ENCODE data around the gene KAT14.
"Not testable (repeated sequence)": the region's sequence is repeated elsewhere in the genome, so short reads cannot be mapped to it uniquely, and the experiment has no call there.

KAT14 gene

DNA sequence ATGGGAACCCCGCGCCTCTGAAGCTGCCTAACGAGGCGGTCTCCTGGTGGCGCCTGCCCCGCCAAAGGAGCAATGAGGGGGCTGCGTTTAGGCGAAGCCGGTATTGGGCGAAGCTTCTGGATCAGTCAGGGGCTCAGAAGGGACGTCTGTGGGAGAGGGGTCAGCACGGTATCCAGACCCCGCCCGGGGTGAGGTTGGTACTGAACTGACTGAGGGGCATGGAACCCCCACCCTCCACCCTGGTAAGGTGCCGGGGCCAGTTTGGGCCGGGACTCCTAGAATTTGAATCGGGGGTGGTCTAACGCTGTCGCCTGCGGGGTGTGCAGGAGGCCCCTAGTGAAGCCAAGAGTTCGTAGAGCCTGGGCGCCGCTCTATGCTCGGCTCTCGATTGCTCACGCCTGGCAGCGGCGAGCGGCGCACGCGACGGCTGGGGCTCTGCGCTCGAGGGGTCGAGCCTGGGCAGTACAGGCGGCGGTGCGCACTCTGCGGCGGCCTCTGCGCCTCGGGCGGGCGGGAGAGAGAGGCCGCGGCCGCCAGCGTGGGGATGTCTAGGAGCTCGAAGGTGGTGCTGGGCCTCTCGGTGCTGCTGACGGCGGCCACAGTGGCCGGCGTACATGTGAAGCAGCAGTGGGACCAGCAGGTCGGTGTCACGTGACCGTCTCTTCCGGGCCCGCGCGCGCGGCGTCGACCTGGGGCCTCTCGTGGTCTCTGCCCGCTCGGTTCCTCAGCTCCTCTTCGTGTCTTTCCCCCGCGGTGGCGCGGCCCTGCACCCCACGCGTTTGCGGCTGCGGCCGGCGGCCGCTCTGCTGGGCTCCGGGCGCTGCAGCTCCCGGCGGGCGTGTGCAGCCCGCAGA lies at the start of gene KAT14, which contains the start of gene PET117:
Gene KAT14 (plus strand): TSS at position 452 of the 854 bp plus-strand sequence. CDS start 4,798 bp downstream, outside the sequence.
Gene PET117 (plus strand): TSS at position 452 of the 854 bp plus-strand sequence. CDS start 93 bp downstream, at position 545.
- DNase-seq = peak; percentile 94

DNA sequence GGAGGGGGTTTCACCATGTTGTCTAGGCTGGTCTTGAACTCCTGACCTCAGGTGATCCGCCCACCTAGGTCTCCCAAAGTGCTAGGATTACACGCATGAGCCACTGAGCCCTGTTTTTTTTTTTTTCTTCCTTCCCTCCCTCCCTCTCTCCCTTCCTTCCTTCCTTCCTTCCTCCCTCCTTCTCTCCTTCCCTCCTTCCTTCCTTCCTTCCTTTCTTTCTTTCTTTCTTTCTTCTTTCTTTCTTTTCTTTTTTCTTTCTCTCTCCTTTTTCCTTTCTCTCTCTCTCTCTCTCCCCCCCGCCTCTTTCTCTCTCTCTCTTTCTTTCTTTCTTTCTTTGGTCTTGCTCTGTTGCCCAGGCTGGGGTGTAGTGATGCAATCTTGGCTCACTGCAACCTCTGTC lies 49.4 kb upstream of the KAT14 start:
- DNase-seq = not testable (repeated sequence)

- DNase-seq = not testable (repeated sequence)
Observed at GRCh38 chr20:18088841-18089240, 48.8 kb upstream of the KAT14 start.

DNA sequence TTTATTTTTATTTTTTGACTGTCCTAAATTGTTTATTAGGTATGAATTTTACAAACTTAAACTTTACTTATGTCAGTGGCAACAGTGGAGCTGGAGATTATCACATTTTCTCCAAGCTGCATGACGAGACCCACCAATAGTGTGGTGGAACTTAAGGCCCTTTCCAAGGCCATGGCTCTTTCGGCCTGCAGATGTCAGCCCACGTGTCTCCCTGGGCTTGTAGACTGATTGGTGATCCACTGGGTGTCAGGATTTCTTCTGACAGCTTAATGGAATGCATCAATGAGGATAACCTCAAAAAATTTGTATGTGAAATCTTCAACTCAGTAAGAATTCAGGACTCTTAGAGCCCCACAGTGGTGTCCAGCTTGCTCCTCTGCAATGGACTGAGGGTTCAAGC lies 47.6 kb upstream of the KAT14 start:
- no peak for DNase-seq

GRCh38 chr20:18090477-18090876 lies 47.2 kb upstream of the KAT14 start:
- DNase-seq = no peak

- DNase-seq = no peak
Observed at GRCh38 chr20:18091623-18092022, 46.0 kb upstream of the KAT14 start.

DNA sequence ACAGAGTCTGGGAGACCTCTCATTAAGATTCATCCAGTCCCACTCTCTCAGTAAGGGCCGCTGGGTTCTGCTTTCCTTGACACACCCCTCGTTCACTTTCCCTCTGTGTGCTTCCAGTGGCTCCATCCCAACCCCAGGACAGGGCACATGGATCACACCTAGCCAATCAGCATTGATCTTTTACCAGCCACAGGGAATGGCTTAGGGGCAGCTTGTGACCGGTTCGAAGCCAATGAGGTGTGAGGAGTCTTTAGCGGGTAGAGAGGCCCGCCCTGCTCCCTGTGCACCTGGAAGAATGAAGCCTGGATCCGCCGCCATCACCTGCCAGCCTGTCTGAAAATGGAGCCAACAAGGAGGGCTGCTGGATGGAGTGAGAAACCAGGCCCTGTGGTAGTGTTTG lies 44.8 kb upstream of the KAT14 start:
- DNase-seq = no peak

DNA sequence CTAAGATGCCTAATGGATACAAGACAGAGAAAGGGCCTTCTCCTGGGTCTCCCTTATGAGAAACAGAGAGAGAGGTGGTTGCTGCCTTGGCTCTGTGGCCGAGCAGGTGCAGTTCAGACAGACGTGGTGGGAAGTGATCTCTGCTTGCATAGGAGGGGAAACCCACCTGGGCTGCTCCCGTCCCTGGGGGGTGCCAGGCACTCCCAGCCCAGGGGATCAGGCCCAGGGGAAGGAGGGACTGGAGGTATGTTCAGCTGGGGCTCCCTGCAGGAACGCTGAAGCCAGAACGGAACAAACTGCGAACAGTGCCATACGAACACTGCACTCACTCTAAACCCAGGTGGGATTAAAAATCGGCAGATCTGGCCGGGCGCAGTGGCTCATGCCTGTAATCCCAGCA lies 44.3 kb upstream of the KAT14 start:
- DNase-seq = no peak

DNA sequence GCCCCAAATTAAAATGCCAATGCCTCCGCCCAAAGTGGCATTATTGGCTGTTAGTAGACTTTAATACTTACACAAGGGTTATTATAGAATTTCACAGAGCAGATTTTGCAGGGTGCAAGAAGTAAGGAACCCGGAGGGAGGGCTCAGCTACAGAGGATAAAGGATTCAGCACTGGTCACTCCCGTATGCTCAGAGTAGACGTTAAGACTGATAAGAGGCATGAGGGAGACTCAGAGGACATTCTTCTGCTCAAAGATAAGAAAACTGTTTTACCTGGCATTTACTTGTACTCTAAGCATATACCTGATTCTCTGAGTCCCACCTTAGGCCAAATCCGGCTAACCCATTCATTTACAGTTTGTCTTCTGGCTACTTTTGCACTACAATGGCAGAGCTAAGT lies 43.5 kb upstream of the KAT14 start:
- DNase-seq = no peak

DNA sequence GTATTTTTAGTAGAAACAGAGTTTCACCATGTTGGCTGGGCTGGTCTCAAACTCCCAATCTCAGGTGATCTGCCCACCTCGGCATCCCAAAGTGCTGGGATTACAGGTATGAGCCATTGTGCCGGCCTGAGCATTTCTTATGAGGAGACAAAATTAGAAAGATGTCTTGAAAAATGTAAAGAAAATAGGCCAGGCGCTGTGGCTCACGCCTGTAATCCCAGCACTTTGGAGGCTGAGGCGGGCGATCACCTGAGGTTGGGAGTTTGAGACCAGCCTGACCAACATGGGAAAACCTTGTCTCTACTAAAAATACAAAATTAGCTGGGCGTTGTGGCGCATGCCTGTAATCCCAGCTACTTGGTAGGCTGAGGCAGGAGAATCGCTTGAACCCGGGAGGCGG lies 37.1 kb upstream of the KAT14 start:
- not testable (repeated sequence) for DNase-seq

- DNase-seq = no peak
Observed at GRCh38 chr20:18101125-18101810, 36.4 kb upstream of the KAT14 start.

DNA sequence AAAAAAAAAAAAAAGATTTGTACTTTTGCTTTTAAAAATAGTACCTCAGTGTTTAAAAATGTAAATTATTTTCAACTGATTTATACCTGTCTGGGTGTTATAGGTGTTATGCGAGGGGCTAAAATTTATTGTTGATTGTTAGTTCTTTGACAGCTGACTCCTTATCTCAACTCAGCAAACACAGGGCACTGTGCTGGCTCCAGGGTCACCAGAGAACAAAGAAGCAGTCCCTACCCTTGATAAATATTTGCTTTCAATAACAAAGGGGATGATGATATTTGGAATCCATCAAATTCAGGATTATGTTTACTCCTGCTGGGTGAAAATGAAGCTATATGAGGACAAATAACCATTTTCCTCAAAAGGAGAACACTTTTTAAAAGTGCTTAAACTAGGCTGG lies 34.2 kb upstream of the KAT14 start:
- DNase-seq = no peak

GRCh38 chr20:18108326-18108725 lies 29.3 kb upstream of the KAT14 start:
- no peak for DNase-seq

DNA sequence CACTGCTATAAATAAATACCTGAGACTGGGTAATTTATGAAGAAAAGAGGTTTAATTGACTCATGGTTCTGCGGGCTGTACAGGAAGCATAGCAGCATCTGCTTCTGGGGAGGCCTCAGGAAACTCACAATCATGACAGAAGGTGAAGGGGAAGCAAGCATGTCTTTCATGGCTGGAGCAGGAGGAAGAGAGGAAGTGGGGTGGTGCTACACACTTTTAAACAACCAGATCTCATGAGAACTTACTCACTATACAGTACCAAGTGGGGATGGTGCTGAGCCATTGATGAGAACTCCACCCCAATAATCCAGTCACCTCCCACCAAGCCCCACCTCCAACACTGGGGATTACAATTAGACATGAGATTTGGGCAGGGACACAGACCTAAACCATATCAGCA lies 9.1 kb upstream of the KAT14 start:
- not testable (repeated sequence) for DNase-seq

DNA sequence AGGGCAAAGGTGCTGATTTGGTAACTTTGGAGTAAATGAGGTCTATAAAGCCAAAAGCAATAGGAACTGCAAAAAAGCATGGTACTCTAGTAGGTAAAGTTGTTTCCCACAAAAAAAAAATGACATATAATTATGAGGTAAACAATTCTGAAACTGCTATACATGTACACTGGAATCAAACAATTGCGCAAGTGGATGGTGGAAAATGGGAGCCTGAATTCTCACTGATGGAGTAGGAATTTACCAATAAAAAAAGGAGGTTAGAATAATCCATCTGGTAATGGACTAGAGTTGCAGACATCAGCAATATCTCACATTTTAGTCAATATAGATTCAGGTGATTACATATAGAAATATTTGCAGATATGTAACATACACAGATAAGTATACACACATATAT lies 5.0 kb upstream of the KAT14 start:
- DNase-seq = no peak

- DNase-seq = no peak
Observed at GRCh38 chr20:18133962-18134361, 3.7 kb upstream of the KAT14 start.

DNA sequence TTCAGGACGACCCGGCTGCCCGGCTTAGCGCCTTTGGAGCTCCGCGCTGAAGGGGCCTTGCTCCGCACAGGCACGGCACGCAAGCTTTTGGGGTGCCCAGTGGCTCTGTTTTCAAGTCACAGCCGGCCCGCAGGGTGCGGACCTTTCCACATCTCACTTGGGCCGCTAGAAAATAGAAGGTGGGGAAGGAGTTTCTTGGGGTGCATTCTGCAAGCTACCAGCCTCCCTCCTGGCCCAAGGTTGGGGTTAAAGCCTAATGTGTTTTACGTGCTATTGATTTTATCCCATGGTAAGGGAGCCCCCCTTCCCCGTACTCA lies 561 bp downstream of the KAT14 start:
- no peak for DNase-seq

- no peak for DNase-seq
Observed at GRCh38 chr20:18138639-18139583, 1.2 kb downstream of the KAT14 start.

DNA sequence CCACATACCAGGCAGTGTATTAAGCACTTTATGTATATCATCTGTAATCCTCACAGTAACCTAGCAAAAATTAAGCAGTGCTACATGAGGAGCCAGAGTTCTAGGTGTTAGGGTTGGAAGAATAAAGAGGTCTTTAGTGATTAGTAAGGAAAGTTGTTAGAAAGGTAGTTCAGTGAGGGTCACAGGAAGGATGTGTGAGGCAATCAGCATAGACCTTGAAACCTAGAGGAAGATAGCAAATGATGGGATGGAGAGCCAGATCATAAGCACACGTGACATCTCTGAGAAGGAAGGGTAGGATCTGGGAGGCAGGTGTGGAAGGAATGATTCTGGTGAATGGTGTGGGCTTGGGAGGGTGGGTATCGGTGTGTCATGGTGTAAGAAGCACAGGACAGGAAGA lies 2.2 kb downstream of the KAT14 start:
- DNase-seq = no peak

GRCh38 chr20:18144541-18145099 lies 7.0 kb downstream of the KAT14 start:
- DNase-seq = no peak

DNA sequence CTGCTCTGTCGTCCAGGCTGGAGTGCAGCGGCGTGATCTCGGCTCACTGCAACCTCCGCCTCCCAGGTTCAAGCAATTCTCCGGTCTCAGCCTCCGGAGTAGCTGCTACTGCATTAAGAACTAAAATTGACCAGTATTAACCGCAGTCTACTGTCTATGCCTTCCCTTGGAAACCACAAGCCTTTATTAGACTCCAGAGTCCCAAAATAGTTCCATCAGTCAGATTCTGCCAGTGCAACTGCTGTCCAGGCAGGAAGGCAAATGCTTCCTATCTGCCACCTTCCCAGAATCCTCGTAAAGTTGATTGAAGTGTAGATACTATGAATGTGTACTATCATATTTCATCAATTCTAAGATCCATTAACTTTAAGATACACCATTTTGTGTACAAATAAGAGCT lies 16.7 kb downstream of the KAT14 start:
- DNase-seq = no peak

- DNase-seq = no peak
Observed at GRCh38 chr20:18156045-18156444, 18.4 kb downstream of the KAT14 start.

- no peak for DNase-seq
Observed at GRCh38 chr20:18164356-18164755, 26.7 kb downstream of the KAT14 start.
